SK-N-DZ (cell line): Measurements from ENCODE around the gene SLC25A13.

Experiments used
- DNase-seq: peaks from one replicate; pipeline ENCODE4 v3.0.0-alpha.2; 2015; ENCODE audit warnings: low spot score

SLC25A13 gene

DNA sequence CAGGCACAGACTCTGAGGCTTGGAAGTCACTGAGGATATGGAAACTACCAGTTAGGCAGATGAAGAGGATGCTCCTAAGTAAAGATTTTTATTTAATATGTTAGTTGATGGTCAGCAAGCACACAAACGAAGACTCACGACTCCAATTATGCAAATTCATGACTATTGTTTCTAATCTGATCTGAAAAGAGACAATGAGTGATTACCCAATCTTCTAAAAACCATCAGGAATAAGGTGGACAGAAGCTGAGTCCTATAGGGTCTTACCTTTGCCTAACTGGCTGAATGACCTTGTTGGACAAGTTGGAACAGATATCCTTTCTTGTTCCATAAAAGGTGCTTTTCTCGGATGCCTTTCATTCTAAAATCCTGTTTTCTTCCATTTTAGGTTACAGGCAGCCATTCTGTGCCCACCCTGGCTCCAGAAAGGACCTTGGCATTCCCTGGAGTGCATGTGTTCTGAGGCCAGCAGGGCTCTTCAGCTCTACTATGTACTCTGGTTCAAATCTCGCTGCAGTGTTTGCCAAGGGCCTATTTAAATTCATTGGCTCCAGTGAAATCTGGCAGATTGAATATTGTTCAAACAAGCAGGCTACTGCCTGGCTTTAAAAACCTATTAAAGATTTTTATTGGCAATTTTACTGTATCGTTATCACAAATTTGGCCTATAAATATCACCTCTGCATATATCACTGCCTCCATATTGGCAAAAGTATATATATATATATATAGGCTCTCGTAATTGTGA lies 77.5 kb downstream of the SLC25A13 start:
- no peak for DNase-seq

DNA sequence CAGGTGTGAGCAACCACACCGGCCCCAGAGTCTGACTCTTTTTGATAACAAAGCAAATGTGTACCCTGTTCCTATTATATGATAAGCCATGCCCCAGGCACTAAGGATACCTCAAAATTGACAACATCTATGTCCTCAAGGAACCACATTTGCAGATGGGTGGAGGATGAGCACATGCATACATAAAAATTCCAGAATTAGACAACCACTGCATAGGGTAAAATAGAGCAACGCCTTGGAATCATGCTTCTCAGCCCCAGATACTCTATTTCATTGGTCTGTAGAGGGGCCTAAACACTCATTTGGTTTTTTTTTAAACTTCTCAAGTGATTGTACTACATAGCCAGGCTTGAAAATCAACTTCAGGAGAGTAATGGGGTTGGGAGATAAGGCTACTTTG lies 78.7 kb downstream of the SLC25A13 start:
- DNase-seq: no peak

DNA sequence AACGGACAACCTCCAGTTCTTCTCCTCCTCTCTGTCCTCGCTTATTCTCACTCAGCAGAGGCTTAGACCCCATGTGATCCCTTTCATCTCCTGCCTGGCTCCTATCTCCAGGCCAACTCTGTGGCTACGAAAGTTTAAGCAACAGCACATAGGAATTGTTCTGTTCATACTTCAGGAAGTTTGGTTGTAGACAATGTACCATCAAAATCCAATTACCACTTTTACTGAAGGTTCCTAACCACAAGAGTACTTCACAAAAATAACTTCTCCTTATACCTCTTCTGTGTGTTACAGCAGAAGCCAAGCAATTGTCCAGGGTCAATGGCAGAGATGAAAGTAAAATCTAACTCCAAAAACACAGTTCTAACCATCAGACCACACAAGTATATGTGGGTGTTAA lies 80.0 kb downstream of the SLC25A13 start:
- no peak for DNase-seq

DNA sequence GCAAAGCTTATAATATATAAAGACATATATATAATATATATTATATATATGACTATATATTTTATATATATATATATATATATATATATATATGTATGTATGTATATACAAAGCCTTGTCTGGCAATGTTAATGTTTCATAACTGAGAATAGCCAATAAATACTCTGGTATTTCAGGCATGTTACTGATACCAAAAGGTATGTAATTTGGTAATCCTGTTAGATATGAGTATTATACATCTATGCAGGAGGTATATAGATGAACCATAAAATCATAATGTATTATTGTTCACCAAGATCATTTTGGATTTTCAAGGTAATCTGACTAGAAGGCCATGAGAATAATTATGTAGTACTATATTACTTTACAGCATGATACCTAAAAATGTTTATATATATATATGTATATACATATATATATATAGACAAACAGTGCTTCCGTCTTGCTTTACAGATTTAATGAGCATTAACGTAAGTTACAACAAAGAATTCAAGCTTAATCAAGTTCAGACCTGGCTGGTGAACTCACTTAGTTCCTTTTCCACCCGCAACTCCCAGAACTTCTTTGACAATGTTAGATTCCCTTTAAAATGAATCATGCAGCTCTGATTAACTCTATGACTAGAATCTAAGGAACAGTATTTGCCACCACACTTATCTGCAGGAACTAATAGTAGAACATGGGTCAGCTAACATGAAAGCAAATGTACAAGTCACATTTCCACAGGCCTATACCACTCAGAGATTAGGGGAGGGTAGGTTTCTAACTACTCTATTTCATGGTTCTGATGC lies 82.7 kb downstream of the SLC25A13 start:
- DNase-seq: no peak

DNA sequence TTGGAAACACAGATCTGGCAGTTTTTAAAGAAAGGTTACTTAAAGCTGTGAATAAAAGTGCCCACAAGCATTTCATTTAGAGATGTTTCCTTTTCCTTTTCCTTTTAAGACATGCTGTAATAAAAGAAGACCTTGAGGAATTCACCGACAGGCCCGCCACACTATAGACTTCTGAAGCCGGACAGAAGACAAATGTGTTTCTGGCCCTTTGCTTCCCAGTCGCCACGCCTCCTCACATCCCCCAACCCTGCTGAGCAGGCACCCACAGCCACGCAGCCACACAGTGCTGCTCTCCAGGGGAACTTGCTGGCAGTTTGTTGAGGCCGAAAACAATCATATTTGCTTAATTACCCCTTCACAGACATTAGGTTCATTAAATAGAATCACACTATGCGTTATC lies 83.4 kb downstream of the SLC25A13 start:
- DNase-seq: no peak

DNA sequence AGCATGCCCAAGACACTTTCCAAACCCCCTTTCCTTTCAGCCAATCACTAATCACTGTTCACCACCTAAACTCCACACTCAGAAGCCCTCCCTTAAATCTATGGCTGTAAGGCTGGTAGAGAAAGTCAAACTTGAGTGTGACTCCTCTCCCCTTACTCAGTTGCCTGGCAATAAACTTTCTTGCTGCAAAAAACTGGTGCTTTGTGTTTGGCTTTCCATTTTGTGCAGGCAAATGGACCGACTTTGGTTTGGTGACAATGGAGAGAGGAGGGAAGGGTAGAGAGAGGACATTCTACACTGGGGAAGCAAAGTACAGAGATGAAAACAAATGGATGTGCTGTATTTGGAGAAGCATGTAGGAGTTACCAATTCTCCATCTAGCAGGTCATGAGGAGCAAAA lies 84.9 kb downstream of the SLC25A13 start:
- DNase-seq: no peak

DNA sequence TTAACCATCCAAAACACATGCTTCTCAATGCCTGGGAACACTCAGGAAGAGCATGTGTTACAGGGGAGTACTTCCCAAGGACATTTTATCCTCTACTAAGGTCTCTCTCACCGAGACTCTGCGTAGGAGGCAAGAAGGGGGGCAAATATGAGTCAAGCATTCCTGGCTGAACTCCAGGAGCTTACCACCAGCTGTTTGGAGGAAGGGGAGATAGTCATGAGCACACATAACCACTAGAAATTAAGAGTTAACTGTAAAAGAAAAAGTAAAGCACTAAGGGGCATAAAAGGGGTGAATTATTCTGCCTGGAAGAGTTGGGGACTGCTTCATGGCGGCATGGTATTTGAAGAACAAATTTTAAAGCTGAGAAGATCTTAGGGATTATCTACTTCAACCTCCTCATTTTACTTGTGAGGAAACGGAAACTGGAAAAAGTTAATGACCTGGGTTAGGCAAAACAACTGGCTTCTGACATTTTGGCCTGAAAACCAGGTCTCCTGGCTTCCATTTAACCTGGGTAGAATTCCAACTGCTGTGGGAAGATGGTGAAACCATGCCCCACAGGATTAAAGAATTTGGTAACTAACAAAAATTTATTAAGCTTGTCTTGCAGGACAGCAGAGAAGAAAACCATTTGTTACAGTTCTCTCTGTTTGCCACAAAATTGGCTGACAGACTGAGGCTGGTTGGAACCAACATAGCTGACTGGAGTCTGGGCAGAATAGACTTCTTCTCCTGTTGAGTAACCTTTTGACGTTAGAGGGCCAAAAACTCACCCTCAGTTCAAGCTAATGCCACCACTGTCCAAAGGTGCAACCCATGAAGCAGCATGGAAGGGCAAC lies 85.5 kb downstream of the SLC25A13 start:
- no peak for DNase-seq

DNA sequence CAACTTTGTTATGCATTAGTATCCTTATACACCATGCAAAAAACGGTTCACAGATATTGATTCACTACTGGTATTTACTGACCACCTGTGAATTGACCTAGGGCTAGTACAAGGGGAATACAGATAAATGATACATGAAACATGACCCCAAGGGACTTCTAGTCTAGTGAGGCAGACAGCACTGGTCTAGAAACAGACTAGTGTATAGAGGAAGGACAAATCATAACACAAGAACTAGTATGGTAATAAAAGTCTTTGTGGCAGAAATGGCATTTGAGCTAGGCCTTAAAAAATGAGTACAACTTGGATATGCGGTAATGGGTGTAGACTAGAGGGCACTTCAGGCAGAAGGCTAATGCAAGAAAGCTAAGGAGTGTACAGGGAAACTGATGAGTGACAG lies 86.6 kb downstream of the SLC25A13 start:
- DNase-seq: no peak

DNA sequence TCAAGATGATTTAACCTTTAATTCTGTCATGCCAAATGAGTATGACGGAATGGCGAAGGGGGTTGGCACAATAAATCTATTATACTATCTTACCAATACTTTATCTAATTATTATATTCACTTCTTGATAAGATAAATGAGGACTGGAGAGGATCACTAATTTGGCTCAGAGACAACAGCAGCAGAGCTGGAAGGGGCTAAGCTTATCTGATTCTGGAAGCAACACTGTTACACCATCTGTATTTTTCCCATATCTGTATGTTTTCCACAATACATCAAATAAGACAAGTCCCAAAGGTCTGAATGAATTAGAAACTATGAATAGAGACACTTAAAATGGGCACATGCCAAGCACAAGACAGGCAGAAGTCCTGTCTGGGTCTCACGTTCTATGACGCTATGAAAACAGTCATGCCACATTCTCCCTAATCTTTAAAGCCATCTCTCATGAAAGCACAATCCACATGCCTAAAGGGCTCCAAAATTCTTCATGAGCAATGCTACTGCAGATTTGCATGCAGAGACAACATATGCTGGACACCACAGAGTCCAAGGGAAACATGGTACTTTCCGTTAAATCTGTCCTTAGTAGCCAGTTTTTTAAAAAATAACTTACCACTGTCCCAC lies 88.3 kb downstream of the SLC25A13 start:
- no peak for DNase-seq

DNA sequence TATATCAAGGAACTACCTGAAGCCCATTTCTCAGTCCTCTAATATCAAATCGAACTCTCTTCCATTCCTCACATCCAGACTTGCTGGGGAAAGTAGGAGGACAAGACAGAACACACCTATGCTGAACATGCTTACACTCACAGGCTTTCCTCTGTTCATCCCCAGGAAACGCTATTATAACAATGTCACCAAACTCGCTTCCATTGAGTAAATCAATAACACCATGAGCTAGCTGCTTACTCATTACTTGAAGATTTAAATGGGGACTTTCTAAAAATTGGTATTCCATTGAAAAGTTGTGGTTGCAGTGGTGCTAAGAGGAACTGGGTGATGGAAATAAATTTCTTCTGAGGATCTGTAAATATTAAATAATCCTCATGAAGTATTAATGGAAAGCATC lies 88.8 kb downstream of the SLC25A13 start:
- DNase-seq: no peak

DNA sequence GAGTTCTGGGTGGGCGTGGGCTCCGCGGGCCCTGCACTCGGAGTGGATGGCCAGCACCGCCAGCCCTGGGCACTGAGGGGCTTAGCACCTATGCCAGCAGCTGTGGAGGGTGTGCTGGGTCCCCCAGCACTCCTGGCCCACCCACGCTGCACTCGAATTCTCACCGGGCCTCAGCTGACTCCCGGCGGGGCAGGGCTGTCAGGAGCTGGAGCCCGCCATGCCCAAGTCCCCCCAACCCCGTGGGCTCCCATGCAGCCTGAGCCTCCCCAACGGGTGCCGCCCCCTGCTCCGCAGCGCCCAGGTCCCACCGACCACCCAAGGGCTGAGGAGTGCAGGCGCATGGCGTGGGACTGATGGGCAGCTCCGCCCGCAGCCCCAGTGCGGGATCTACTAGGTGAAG lies 93.1 kb downstream of the SLC25A13 start:
- DNase-seq: no peak

DNA sequence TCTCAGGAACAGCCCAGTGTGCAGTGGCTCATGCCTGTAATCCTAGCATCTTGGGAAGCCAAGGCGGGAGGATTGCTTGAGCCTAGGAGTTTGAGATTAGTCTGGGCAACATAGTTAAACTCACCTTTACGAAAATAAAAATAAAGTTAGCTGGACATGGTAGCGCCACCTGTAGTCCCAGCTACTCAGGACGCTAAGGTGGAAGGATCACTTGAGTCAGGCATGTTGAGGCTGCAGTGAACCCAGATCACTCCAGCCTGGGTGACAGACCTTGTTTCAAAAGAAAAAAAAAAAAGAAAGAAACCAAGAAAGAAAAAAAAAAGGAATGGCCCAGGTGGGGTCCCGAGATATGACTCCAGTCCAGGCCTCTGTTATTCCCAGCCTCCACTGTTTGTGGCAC lies 96.6 kb downstream of the SLC25A13 start:
- no peak for DNase-seq

DNA sequence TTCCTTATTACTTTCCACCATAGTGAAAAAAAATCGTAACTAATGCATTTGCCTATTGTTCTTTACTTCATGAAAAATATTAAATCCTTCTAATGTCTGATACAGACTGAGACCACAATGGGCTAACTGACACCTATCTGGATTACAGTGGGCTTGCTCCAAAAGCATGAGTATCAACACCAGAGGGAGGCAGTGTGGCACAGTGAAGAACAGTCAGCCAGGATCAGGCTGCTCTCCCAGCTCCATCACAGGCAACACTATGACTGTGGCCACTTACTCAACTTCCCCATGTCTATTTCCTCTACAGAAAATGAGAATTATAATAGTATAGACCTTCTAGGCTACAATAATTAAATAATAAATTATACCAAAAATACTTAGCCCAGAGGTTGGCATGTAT lies 97.2 kb downstream of the SLC25A13 start:
- DNase-seq: no peak

DNA sequence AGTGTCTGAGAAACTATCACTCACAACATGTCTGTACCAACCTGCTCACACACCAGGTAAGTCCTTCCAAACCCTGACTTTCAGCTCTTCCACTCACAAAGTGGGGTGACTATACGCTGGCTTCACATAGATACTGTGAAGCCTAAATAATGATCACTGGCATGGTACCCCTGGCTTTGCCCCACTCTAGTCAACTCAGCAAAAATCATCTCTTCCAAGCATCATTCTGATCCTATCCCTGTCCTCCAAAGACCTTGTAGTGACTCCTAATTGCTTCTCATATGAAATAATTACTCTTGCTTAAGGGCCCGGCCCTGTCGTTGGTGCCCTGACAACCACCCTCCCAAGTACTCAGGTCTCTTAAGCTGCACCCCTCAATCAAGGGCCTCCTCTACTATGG lies 97.8 kb downstream of the SLC25A13 start:
- DNase-seq: no peak

DNA sequence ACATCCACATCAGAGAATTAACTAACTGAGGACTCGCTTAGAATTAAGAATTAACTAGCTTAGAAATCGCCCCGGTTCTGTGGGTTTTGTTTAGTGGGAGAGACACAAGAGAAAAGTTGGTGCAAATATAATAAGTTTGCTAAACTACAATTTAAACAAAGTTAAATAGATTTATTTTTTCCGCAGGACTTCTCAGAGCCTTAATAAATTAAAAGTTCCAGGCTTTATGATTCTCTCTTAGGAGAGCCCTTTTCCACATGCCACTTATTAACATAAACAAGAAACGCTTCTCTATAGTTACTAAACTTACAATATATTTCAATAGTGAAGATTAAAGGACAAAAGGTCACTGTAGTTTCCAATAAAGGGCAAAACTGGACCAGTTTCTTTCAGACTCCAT lies 100.0 kb downstream of the SLC25A13 start:
- no peak for DNase-seq

DNA sequence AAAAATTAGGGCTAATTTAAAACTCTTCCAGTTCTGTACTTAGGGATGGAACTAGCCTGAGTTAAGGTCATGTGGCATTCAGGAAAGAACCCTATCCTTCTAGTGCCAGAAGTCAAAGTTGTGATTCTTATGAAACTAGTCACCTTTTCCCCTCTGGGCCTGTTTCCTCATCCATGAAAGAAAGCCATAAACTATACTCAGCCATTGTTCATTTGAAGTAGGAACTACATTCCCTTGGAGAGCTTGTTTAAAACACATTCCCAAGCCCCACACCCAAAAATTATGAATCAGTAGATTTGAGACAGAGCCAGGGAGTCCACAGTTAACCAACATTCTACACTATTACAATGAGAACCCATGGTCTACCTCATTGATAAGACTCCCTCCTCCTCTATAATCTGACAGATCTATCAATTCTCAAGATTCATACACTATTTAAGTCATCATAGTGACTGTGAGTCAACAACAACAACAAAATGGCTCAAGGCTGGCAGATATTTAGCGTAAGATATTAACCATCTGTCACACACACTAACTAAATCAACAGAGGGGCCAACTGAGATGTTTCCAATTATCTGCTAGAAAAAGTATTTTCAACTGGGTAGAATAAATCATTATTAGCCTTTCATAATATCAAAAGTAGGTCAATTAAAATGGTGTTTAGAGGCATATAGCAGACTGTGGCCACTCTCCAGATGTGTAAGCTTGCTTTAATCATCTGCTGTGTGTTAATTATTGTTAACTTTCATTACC lies 102.3 kb downstream of the SLC25A13 start:
- peak; percentile 8 for DNase-seq

DNA sequence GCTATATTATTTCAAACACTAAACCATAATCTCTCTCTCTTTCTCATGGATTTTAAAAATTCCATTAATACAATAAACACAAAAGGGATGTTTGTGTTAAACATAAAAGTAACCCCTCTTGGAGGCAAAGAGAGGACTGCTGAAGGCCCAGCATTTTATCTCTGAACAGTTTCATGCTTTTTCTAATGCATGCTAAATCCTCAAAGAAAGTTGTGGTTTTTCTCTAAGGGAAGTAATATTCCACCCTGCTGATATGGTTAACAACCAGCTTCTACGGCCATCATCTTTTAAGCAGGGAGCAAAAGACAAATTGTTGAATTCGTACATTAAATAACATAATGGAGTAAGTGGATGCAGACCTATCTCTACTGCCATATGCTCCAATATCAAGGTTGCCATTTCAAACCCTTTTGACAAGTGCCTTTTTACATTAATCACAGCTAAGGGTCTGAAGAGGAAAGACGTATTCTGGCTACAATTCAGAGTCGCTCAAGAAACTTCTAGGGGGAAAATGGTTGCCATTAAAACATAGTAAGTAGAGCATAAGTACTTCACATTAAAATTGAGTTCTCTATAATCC lies 103.1 kb downstream of the SLC25A13 start:
- DNase-seq: no peak

DNA sequence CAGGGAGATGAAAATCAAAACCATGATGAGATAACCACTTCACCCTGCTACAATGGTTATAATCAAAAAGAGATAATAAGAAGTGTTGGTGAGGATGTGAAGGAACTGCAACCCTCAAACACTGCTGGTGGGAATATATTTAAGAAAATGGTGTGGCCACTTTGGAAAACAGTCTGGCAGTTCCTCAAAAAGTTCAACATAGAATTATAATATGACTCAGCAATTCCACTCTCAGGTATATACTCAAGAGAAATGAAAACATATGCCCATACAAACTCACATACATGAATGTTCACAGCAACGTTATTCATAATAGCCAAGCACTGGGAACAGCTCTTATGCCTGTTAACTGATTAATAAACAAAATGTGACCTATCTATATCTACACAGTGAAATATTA lies 104.8 kb downstream of the SLC25A13 start:
- no peak for DNase-seq

DNA sequence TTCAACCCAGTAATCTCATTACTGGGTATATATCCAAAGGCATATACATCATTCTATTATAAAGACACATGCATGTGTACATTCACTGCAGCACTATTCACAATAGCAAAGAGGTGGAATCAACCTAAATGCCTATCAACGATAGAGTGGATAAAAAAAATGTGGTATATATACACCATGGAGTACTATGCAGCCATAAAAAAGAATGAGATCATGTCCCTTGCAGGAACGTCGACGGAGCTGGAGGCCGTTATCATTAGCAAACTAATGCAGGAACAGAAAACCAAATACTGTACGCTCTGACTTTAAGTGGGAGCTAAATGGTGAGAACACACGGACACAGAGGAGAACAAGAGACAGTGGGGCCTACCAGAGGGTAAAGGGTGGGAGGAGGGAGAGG lies 105.5 kb downstream of the SLC25A13 start:
- no peak for DNase-seq

DNA sequence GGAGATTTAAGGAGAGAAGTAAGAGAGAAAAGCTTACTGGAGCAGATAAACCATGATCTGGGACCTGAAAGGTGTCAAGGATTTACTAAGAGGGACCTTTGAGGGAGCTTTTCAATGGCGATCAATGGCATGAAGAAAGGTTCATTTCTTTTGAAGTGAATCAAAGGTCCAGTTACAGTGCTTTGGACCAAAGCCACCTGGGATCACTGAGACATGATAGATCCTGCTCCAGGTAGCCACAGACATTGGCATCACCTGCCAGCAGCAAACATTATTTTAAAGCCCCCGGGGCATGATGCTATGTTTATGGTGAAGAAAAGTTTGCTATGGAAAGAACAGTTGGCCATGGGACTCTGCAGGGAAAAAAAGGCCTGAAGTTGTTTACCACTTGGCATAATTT lies 109.4 kb downstream of the SLC25A13 start:
- no peak for DNase-seq

DNA sequence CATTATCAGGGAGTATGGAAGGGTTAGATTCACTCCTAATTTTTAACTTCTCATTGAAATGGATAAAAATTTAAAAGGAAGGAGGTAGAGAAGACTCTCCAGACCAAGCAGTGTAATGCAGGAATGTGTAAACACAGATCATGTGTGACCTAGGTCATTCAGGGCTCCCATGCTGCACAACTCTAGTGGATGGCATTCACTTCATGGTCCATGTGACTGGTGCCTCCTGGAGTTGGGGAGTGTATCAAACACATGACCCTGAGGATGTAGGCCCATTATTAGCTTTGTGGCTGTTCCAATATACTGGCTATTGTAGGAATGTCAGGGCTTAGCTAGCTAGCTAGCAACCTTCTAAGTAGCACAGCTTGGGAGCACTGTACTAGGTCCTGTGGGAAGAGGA lies 109.9 kb downstream of the SLC25A13 start:
- DNase-seq: no peak
